ENCODE results near the gene SLC39A3.

DNA sequence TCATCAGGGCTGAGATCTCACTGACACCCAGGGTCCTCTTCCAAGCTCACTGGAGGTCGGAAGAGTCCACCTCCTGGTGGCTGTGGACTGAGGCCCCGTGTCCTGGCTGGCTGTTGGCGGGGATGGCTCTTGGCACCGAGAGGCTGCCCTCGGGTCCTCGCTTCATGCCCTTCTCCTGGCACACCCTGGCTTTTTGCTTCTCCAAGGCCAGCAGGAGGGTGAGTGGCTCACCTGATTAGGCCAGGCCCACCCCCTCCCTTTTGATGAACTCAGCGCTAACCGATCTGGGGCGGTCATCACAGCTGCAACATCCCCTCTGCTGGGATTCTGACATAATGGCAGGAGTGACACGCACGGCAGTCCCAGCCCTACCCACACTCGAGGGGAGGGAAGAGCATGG lies 4.4 kb downstream of the SLC39A3 start:
- TF ChIP-seq CTCF (IDR thresholded peaks at IDR 0.05 in 2 of 3, conservative IDR thresholded peaks at IDR 0.05 in 1 of 3; ENCODE audit: borderline replicate concordance in 1 of 3, insufficient read depth in 1 of 3, low read depth in 2 of 3, low read length in 2 of 3), result no peak
- no peak for TF ChIP-seq EZH2phosphoT487 (IDR thresholded peaks at IDR 0.05; ENCODE audit: borderline replicate concordance)
- TF ChIP-seq SIN3A (IDR thresholded peaks at IDR 0.05; ENCODE audit: low read depth), result no peak
- no peak for TF ChIP-seq CEBPB (IDR thresholded peaks at IDR 0.05; ENCODE audit: low read depth)
- no peak for TF ChIP-seq EZH2 (IDR thresholded peaks at IDR 0.05)
- TF ChIP-seq POLR2AphosphoS5 (IDR thresholded peaks at IDR 0.05; ENCODE audit: low read depth, low read length), result no peak
- no peak for TF ChIP-seq POLR2A (IDR thresholded peaks at IDR 0.05; ENCODE audit: borderline replicate concordance, extremely low read depth, insufficient read depth, insufficient read length)
- TF ChIP-seq, protein P1, sequence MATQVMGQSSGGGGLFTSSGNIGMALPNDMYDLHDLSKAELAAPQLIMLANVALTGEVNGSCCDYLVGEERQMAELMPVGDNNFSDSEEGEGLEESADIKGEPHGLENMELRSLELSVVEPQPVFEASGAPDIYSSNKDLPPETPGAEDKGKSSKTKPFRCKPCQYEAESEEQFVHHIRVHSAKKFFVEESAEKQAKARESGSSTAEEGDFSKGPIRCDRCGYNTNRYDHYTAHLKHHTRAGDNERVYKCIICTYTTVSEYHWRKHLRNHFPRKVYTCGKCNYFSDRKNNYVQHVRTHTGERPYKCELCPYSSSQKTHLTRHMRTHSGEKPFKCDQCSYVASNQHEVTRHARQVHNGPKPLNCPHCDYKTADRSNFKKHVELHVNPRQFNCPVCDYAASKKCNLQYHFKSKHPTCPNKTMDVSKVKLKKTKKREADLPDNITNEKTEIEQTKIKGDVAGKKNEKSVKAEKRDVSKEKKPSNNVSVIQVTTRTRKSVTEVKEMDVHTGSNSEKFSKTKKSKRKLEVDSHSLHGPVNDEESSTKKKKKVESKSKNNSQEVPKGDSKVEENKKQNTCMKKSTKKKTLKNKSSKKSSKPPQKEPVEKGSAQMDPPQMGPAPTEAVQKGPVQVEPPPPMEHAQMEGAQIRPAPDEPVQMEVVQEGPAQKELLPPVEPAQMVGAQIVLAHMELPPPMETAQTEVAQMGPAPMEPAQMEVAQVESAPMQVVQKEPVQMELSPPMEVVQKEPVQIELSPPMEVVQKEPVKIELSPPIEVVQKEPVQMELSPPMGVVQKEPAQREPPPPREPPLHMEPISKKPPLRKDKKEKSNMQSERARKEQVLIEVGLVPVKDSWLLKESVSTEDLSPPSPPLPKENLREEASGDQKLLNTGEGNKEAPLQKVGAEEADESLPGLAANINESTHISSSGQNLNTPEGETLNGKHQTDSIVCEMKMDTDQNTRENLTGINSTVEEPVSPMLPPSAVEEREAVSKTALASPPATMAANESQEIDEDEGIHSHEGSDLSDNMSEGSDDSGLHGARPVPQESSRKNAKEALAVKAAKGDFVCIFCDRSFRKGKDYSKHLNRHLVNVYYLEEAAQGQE (IDR thresholded peaks at IDR 0.05; ENCODE audit: low read depth), result no peak
- no peak for TF ChIP-seq EGR1 (IDR thresholded peaks at IDR 0.05; ENCODE audit: low read depth)

Measured in HCT116 (cell line).